H9 (cell line): ENCODE measurements around the gene ARHGEF10L. TPM values are rescaled to one million over a fixed set of nuclear protein-coding genes. Genes with fewer than 3 reads are reported as not detected.

Experiments
- DNase-seq: peaks from one replicate; pipeline ENCODE4 v3.0.0-alpha.2; 2017
- H2AFZ ChIP-seq: one replicate; pipeline ENCODE4 v1.6.1; 2013; ENCODE audit warnings: mild to moderate bottlenecking, low read length, control low read depth, moderate library complexity
- H2AK5ac ChIP-seq: 2 replicates; pipeline ENCODE4 v1.6.1; 2013; ENCODE audit warnings: low read length, control low read depth, mixed read lengths; ENCODE audit not compliant: insufficient read length
- H2BK120ac ChIP-seq: one replicate; pipeline ENCODE4 v1.6.1; 2013; ENCODE audit warnings: low read depth, mild to moderate bottlenecking, low read length, control low read depth, inconsistent platforms; ENCODE audit not compliant: poor library complexity, severe bottlenecking
- H2BK12ac ChIP-seq: 2 replicates; pipeline ENCODE4 v1.6.1; 2013; ENCODE audit warnings: low read length, control low read depth, mixed read lengths, low read depth; ENCODE audit not compliant: insufficient read length
- H2BK15ac ChIP-seq: 2 replicates; pipeline ENCODE4 v1.6.1; 2013; ENCODE audit warnings: low read depth, low read length, control low read depth
- H2BK20ac ChIP-seq: one replicate; pipeline ENCODE4 v1.6.1; 2013; ENCODE audit warnings: low read depth, mild to moderate bottlenecking, low read length, control low read depth, inconsistent platforms; ENCODE audit not compliant: poor library complexity, severe bottlenecking
- H2BK5ac ChIP-seq: 2 replicates; pipeline ENCODE4 v1.6.1; 2013; ENCODE audit warnings: low read length, control low read depth, mixed read lengths; ENCODE audit not compliant: insufficient read length
- H3K14ac ChIP-seq: 2 replicates; pipeline ENCODE4 v1.6.1; 2013; ENCODE audit warnings: low read length, control low read depth; ENCODE audit not compliant: insufficient read depth
- H3K18ac ChIP-seq: 2 replicates; pipeline ENCODE4 v1.6.1; 2013; ENCODE audit warnings: low read depth, mild to moderate bottlenecking, mixed read lengths, low read length, control low read depth; ENCODE audit not compliant: insufficient read length
- H3K23ac ChIP-seq: 2 replicates; pipeline ENCODE4 v1.6.1; 2013; ENCODE audit warnings: low read length, control low read depth, mixed read lengths, low read depth; ENCODE audit not compliant: insufficient read length
- H3K23me2 ChIP-seq: 2 replicates; pipeline ENCODE4 v1.6.1; 2013; ENCODE audit warnings: low read depth, mild to moderate bottlenecking, mixed read lengths, low read length, control low read depth; ENCODE audit not compliant: insufficient read length, poor library complexity, severe bottlenecking
- H3K27ac ChIP-seq: 2 replicates; pipeline ENCODE4 v1.5.1; 2013; ENCODE audit warnings: low read length, control low read depth, mixed read lengths, low read depth; ENCODE audit not compliant: insufficient read length
- H3K27me3 ChIP-seq: 2 replicates; pipeline ENCODE4 v1.6.1; 2013; ENCODE audit warnings: low read length, control low read depth, inconsistent platforms; ENCODE audit not compliant: insufficient read depth
- H3K4ac ChIP-seq: 2 replicates; pipeline ENCODE4 v1.6.1; 2013; ENCODE audit warnings: low read depth, mild to moderate bottlenecking, control low read depth, inconsistent platforms, low read length, moderate library complexity
- H3K4me1 ChIP-seq: 2 replicates; pipeline ENCODE4 v1.6.1; 2013; ENCODE audit warnings: low read length, control low read depth, inconsistent platforms; ENCODE audit not compliant: insufficient read depth
- H3K4me2 ChIP-seq: 2 replicates; pipeline ENCODE4 v1.6.1; 2013; ENCODE audit warnings: low read length, control low read depth, mixed read lengths; ENCODE audit not compliant: insufficient read length, insufficient read depth
- H3K56ac ChIP-seq: 2 replicates; pipeline ENCODE4 v1.6.1; 2013; ENCODE audit warnings: low read depth, mild to moderate bottlenecking, mixed read lengths, low read length, control low read depth; ENCODE audit not compliant: insufficient read length
- H3K79me1 ChIP-seq: 2 replicates; pipeline ENCODE4 v1.6.1; 2013; ENCODE audit warnings: low read depth, mild to moderate bottlenecking, moderate library complexity, low read length, control low read depth, inconsistent platforms; ENCODE audit not compliant: insufficient read depth, poor library complexity, severe bottlenecking
- H3K79me2 ChIP-seq: 2 replicates; pipeline ENCODE4 v1.6.1; 2013; ENCODE audit warnings: low read length, control low read depth, inconsistent platforms; ENCODE audit not compliant: insufficient read depth
- H3K9ac ChIP-seq: 2 replicates; pipeline ENCODE4 v1.6.1; 2013; ENCODE audit warnings: low read length, control low read depth, mixed read lengths; ENCODE audit not compliant: insufficient read length; ENCODE audit errors: extremely low read depth
- H3K9me3 ChIP-seq: one replicate; pipeline ENCODE4 v1.6.1; 2013; ENCODE audit warnings: low read depth, low read length, inconsistent platforms; ENCODE audit not compliant: control insufficient read depth
- H3T11ph ChIP-seq: one replicate; pipeline ENCODE4 v1.6.1; 2013; ENCODE audit warnings: mild to moderate bottlenecking, low read length, control low read depth, inconsistent platforms
- H4K20me1 ChIP-seq: one replicate; pipeline ENCODE4 v1.6.1; 2013; ENCODE audit not compliant: control insufficient read depth, insufficient read length, insufficient read depth
- H4K5ac ChIP-seq: 2 replicates; pipeline ENCODE4 v1.6.1; 2013; ENCODE audit warnings: low read depth, mild to moderate bottlenecking, mixed read lengths, low read length, control low read depth; ENCODE audit not compliant: insufficient read length
- H4K8ac ChIP-seq: replicated peaks from 2 replicates; pipeline ENCODE4 v1.6.1; 2013; ENCODE audit warnings: low read length, control low read depth, mixed read lengths, low read depth; ENCODE audit not compliant: insufficient read length
- H4K91ac ChIP-seq: 2 replicates; pipeline ENCODE4 v1.6.1; 2013; ENCODE audit warnings: low read depth, mild to moderate bottlenecking, moderate library complexity, mixed read lengths, low read length, control low read depth; ENCODE audit not compliant: insufficient read length
- H3K27ac Mint-ChIP-seq, 3 experiments: 2 replicates in 2 of 3; 3 replicates in 1 of 3; pipeline ENCODE4 v1.8.0; 2020 to 2021; ENCODE audit warnings: mixed read lengths in 3 of 3, mild to moderate bottlenecking in 1 of 3, moderate library complexity in 1 of 3
- H3K27me3 Mint-ChIP-seq: 2 replicates; pipeline ENCODE4 v1.8.0; 2021; ENCODE audit warnings: low read depth, mild to moderate bottlenecking, moderate library complexity, mixed read lengths
- H3K36me3 Mint-ChIP-seq, 3 experiments: 2 replicates in 2 of 3; 3 replicates in 1 of 3; pipeline ENCODE4 v1.8.0; 2020 to 2021; ENCODE audit warnings: low read depth in 3 of 3, mixed read lengths in 3 of 3; ENCODE audit not compliant: insufficient read depth in 1 of 3
- H3K4me1 Mint-ChIP-seq, 2 experiments: 2 replicates each; pipeline ENCODE4 v1.8.0; 2020; ENCODE audit warnings: mixed read lengths in 2 of 2
- H3K4me3 Mint-ChIP-seq, 2 experiments: 2 replicates in 1 of 2; 3 replicates in 1 of 2; pipeline ENCODE4 v1.8.0; 2020 to 2021; ENCODE audit warnings: mild to moderate bottlenecking in 2 of 2, mixed read lengths in 2 of 2, moderate library complexity in 1 of 2
- H3K9me3 Mint-ChIP-seq, 2 experiments: 2 replicates in 1 of 2; 3 replicates in 1 of 2; pipeline ENCODE4 v1.8.0; 2020; ENCODE audit warnings: mild to moderate bottlenecking in 2 of 2, mixed read lengths in 2 of 2, moderate library complexity in 1 of 2
- WGBS: extraction: QIAGEN DNeasy Blood & Tissue Kit; methylation state at CpG from one replicate; pipeline ENCODE4 v1.1.7; 2013; ENCODE audit warnings: missing lambda C conversion rate, low lambda C conversion rate, mixed read lengths; ENCODE audit not compliant: insufficient read length; ENCODE audit errors: extremely low coverage; 5-methylcytosine and 5-hydroxymethylcytosine counted together
- total RNA-seq: library from RNA; stranded (reverse); gene quantifications from 2 replicates; pipeline ENCODE4 v1.2.1, GENCODE V29; 2021
- TF ChIP-seq, protein P1 (sequence below): fragments of 200-600 bp; sonication (generic); conservative IDR thresholded peaks from 3 replicates; pipeline ENCODE4 v1.8.0; 2021; ENCODE audit warnings: antibody characterized with exemption, mild to moderate bottlenecking

ARHGEF10L gene
- total RNA-seq, 1 experiment from 2014 or later = 20.2 TPM

DNA sequence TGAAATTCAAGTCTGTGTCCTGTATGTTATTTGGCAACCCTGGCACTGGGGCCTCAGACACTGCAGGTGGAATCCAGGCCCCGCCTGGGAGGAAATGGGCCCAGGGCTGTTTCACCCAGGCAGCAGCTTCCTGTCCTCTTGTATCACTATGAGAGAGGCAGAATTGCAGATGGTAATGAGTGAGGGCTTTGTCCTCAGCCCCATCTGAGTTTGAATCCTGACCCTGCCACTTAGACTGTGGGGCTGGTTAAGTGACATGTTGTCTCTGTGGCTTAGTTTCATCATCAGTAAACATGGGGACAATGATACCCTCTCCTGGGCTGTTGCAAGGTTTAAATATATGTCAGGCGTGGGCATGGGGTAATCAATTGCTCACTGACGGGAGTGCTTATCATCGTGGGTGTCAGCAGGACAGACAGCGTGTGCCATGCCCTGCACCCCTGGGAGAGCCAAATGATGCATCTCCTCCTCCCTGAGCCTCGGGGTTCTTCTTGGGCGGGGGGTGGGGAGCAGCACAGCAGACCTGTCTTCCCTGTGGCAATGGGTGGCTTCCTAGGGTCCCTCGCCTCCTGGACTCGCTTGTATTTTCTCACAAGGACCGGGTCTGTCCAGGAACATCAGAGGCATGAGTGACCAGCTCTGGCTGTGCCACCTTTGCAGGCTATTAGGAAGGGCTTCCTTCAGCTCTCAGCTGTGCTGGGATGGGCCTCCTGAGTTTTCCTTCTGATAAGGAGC, 42.1 kb downstream of the ARHGEF10L start:
- peak overlapping the region; percentile 14 to 74 (median 66); a peak in 4 of 7 replicates for H3K27ac Mint-ChIP-seq
- DNase-seq = no peak
- no peak overlapping the region for H3K4ac ChIP-seq

More for the DNA sequence above, 42.1 kb downstream of the ARHGEF10L start:
- Histone ChIP-seq H3K14ac (no peak overlapping the region), H4K91ac (no peak overlapping the region), H3K4me1 (peaks cover 4% of the 10 kb centered on the region; the same call in 1 of the 2 replicates), H3K79me1 (no peaks in the 10 kb centered on the region), H3K23ac (no peak overlapping the region), H4K20me1 (no peaks in the 10 kb centered on the region), H3K56ac (no peak overlapping the region), H2BK15ac (no peak overlapping the region), H3K18ac (no peak overlapping the region), H4K5ac (no peak overlapping the region), H3K27ac (no peak overlapping the region), H3K4me2 (no peak overlapping the region), H2BK20ac (no peak overlapping the region), H3K9ac (no peak overlapping the region), H2BK120ac (no peak overlapping the region), H2AK5ac (no peak overlapping the region), H3K23me2 (no peaks in the 10 kb centered on the region), H2BK5ac (no peak overlapping the region), H2BK12ac (no peak overlapping the region), H3K79me2 (peaks cover 9% of the 10 kb centered on the region; the same call in 1 of the 2 replicates), H3K27me3 (no peaks in the 10 kb centered on the region), H4K8ac (no peak overlapping the region), H2AFZ (no peak overlapping the region), H3K9me3 (no peaks in the 10 kb centered on the region), H3T11ph (no peak overlapping the region)
- Mint-ChIP-seq H3K36me3 (peaks cover 0 to 20% (median 6%) of the 10 kb centered on the region in 3 experiments; a peak in 5 of 7 replicates), H3K27me3 (no peaks in the 10 kb centered on the region), H3K4me3 (no peak overlapping the region), H3K4me1 (peaks cover 47 to 59% of the 10 kb centered on the region in 2 experiments), H3K9me3 (no peaks in the 10 kb centered on the region)
- WGBS = no CpG with 5 or more reads among the region's 10 CpGs
- TF ChIP-seq, protein P1, sequence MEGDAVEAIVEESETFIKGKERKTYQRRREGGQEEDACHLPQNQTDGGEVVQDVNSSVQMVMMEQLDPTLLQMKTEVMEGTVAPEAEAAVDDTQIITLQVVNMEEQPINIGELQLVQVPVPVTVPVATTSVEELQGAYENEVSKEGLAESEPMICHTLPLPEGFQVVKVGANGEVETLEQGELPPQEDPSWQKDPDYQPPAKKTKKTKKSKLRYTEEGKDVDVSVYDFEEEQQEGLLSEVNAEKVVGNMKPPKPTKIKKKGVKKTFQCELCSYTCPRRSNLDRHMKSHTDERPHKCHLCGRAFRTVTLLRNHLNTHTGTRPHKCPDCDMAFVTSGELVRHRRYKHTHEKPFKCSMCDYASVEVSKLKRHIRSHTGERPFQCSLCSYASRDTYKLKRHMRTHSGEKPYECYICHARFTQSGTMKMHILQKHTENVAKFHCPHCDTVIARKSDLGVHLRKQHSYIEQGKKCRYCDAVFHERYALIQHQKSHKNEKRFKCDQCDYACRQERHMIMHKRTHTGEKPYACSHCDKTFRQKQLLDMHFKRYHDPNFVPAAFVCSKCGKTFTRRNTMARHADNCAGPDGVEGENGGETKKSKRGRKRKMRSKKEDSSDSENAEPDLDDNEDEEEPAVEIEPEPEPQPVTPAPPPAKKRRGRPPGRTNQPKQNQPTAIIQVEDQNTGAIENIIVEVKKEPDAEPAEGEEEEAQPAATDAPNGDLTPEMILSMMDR = no peak
